Vagina (tissue), 2 donors: ENCODE results near the gene MAP2K3. TPM values are rescaled to one million over a fixed set of nuclear protein-coding genes. Genes with fewer than 3 reads are reported as not detected.

Source experiments
- DNase-seq, 2 donors: peaks; one replicate each; pipeline ENCODE4 v3.0.0-alpha.2; 2017; ENCODE audit errors: extremely low spot score in 2 of 2
- H3K27ac ChIP-seq: fragments of 200-600 bp; sonication (generic); one replicate; pipeline ENCODE4 v1.5.1; 2019
- H3K27me3 ChIP-seq: fragments of 200-600 bp; sonication (generic); one replicate; pipeline ENCODE4 v1.5.1; 2019
- H3K36me3 ChIP-seq, 2 donors: fragments of 200-600 bp; sonication (generic); one replicate each; pipeline ENCODE4 v1.5.1; 2017 to 2019
- H3K4me1 ChIP-seq: fragments of 200-600 bp; sonication (generic); one replicate; pipeline ENCODE4 v1.5.1; 2019
- H3K4me3 ChIP-seq, 2 donors: fragments of 200-600 bp; sonication (generic); 1 replicate in 1 of 2; 2 replicates in 1 of 2; pipeline ENCODE4 v1.5.1; 2016 to 2019
- H3K9me3 ChIP-seq: fragments of 200-600 bp; sonication (generic); one replicate; pipeline ENCODE4 v1.5.1; 2019
- CTCF ChIP-seq, 3 experiments: fragments of 450-650 bp in 2 of 3; fragments of 200-600 bp in 1 of 3; sonication (generic) in 1 of 3; IDR thresholded peaks; one replicate each; pipeline ENCODE4 v1.5.1; 2017 to 2019; ENCODE audit warnings: antibody characterized with exemption in 3 of 3, mild to moderate bottlenecking in 2 of 3, moderate library complexity in 2 of 3
- POLR2A ChIP-seq, 2 donors: fragments of 450-650 bp; IDR thresholded peaks; one replicate each; pipeline ENCODE4 v1.6.1; 2017; ENCODE audit warnings: antibody characterized with exemption in 2 of 2, mild to moderate bottlenecking in 2 of 2, moderate library complexity in 2 of 2
- POLR2AphosphoS5 ChIP-seq, 2 donors: sonication (generic); formaldehyde crosslinking; IDR thresholded peaks; one replicate each; pipeline ENCODE4 v1.9.0; 2017; ENCODE audit warnings: antibody characterized with exemption in 2 of 2, mild to moderate bottlenecking in 2 of 2, low read depth in 1 of 2; ENCODE audit not compliant: insufficient read depth in 1 of 2
- intact Hi-C: fragments of 100-400 bp; cut with DNase I; formaldehyde crosslinking; loops from one replicate; pipeline ENCODE4 v1.15.1; 2023
- total RNA-seq: library from RNA; depleted of rRNA; stranded (reverse); fragments of >200 nt; gene quantifications from one replicate; pipeline ENCODE4 v1.2.3, GENCODE V29; 2016

MAP2K3 gene
- total RNA-seq, 1 donor from 2014 or later = 21.6 TPM

- Histone ChIP-seq H3K4me1 (peaks cover 20% of the 10 kb centered on the region), H3K9me3 (no peaks in the 10 kb centered on the region), H3K4me3 (no peak overlapping the region), H3K27ac (no peak overlapping the region), H3K36me3 (no peaks in the 10 kb centered on the region), H3K27me3 (no peaks in the 10 kb centered on the region)
- DNase-seq = no peak
- TF ChIP-seq CTCF (IDR thresholded peaks at IDR 0.05) = no peak
- no peak for TF ChIP-seq POLR2AphosphoS5 (IDR thresholded peaks at IDR 0.05; ENCODE audit: insufficient read depth in 1 of 2, low read depth in 1 of 2)
- TF ChIP-seq POLR2A (IDR thresholded peaks at IDR 0.05) = no peak
- intact Hi-C loops = no loop called here
These were observed 38.8 kb upstream of the MAP2K3 start for GRCh38 chr17:21245639-21246084.

- H3K4me3 ChIP-seq = no peak overlapping the region
- no peak for DNase-seq
- no peaks in the 10 kb centered on the region for H3K27me3 ChIP-seq
- no peaks in the 10 kb centered on the region for H3K9me3 ChIP-seq
- no peak overlapping the region for H3K27ac ChIP-seq
- intact Hi-C loops = no loop called here
- peaks cover 26% of the 10 kb centered on the region for H3K4me1 ChIP-seq
- no peaks in the 10 kb centered on the region for H3K36me3 ChIP-seq
- TF ChIP-seq CTCF (IDR thresholded peaks at IDR 0.05) (no peak), POLR2AphosphoS5 (IDR thresholded peaks at IDR 0.05; ENCODE audit: insufficient read depth in 1 of 2, low read depth in 1 of 2) (no peak), POLR2A (IDR thresholded peaks at IDR 0.05) (no peak)
These were observed 37.8 kb upstream of the MAP2K3 start for GRCh38 chr17:21246698-21247097.

GRCh38 chr17:21247552-21248258, 36.8 kb upstream of the MAP2K3 start:
- H3K4me3 ChIP-seq = no peak overlapping the region
- H3K4me1 ChIP-seq = peaks cover 26% of the 10 kb centered on the region
- no peak for DNase-seq
- intact Hi-C loops = no loop called here
- H3K27ac ChIP-seq = no peak overlapping the region
- no peaks in the 10 kb centered on the region for H3K9me3 ChIP-seq
- TF ChIP-seq POLR2A (IDR thresholded peaks at IDR 0.05) (no peak), POLR2AphosphoS5 (IDR thresholded peaks at IDR 0.05; ENCODE audit: insufficient read depth in 1 of 2, low read depth in 1 of 2) (no peak), CTCF (IDR thresholded peaks at IDR 0.05) (no peak)
- H3K27me3 ChIP-seq = no peaks in the 10 kb centered on the region
- no peaks in the 10 kb centered on the region for H3K36me3 ChIP-seq

- H3K27me3 ChIP-seq = no peaks in the 10 kb centered on the region
- intact Hi-C loops = no loop called here
- H3K9me3 ChIP-seq = no peaks in the 10 kb centered on the region
- H3K36me3 ChIP-seq = no peaks in the 10 kb centered on the region
- no peak for TF ChIP-seq CTCF (IDR thresholded peaks at IDR 0.05)
- TF ChIP-seq POLR2AphosphoS5 (IDR thresholded peaks at IDR 0.05; ENCODE audit: insufficient read depth in 1 of 2, low read depth in 1 of 2) = no peak
- TF ChIP-seq POLR2A (IDR thresholded peaks at IDR 0.05) = no peak
- H3K27ac ChIP-seq = no peak overlapping the region
- H3K4me3 ChIP-seq = no peak overlapping the region
- peaks cover 26% of the 10 kb centered on the region for H3K4me1 ChIP-seq
- DNase-seq = no peak
These were observed 36.0 kb upstream of the MAP2K3 start for GRCh38 chr17:21248500-21248899.

- intact Hi-C loops = no loop called here
- no peak for DNase-seq
- no peak overlapping the region for H3K4me3 ChIP-seq
- no peaks in the 10 kb centered on the region for H3K36me3 ChIP-seq
- TF ChIP-seq POLR2AphosphoS5 (IDR thresholded peaks at IDR 0.05; ENCODE audit: insufficient read depth in 1 of 2, low read depth in 1 of 2) = no peak
- TF ChIP-seq CTCF (IDR thresholded peaks at IDR 0.05) = no peak
- no peak for TF ChIP-seq POLR2A (IDR thresholded peaks at IDR 0.05)
- no peak overlapping the region for H3K27ac ChIP-seq
- peaks cover 32% of the 10 kb centered on the region for H3K4me1 ChIP-seq
- H3K9me3 ChIP-seq = no peaks in the 10 kb centered on the region
- H3K27me3 ChIP-seq = no peaks in the 10 kb centered on the region
These were observed 35.3 kb upstream of the MAP2K3 start for GRCh38 chr17:21249086-21249795.
